GM19438 (cell line): ENCODE results near the gene TMEM132D.

Experiments used
- ATAC-seq: cut with Tn5 transposase; IDR thresholded peaks from one replicate; pipeline ENCODE4 v1.9.1; 2021; ENCODE audit warnings: low read depth; ENCODE audit not compliant: unreplicated experiment

The TMEM132D gene

DNA sequence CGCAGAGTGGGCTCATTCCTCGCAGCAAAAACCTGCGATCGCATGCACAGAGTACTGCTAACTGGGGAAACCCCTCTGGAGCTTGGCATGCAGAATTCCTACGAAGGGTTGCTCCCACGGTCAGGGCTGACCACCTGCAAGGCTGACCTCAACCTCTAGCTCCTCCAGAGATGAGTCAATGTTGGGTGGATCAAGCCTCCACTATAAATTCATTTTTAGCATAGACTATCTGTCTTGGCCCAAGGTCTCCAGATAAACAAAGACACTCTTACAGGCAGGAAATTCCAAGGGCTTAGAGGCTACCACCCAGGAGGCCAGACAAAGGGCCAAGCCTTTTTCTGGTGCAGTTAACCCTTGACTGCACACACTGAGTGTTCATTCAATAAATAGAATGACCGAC is 296.5 kb downstream of the TMEM132D start:
- ATAC-seq: no peak

DNA sequence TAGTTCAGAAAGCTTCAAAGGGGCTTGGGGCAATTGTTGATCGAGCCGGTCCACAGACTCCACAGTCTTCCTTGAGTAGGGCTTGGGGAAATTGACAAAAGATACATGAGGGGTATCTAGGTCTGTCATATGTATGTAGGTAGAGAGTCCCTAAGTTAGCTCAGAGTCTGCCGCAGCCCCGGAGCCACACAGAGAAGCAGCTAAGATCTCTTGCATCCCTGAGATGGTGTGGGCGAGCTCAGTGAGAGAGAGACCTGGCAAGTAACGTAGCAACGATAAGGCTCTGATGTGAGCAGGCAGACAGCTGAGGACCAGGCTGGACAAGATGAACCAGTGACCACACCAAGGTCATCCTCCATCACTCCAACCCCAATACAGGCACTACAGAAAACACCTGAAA is 297.6 kb downstream of the TMEM132D start:
- ATAC-seq: no peak

DNA sequence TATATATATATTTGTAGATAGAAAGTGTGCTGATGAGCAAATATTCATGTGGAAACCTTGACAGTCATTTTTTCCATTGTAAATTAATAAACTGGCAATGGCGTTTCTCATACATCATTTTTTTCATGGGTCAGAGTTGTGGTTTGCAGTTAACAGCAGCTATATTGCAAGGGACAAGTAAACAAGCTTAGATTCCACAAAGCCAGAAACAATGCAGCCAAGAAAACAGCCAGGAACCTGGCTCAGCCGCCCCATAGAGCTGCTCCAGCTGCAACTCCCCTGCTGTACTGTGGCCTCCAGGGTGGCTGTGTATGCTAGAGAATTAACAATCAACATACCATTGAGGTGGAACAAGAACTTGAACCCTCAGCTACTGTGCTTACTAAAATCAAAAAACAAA is 298.2 kb downstream of the TMEM132D start:
- no peak for ATAC-seq

DNA sequence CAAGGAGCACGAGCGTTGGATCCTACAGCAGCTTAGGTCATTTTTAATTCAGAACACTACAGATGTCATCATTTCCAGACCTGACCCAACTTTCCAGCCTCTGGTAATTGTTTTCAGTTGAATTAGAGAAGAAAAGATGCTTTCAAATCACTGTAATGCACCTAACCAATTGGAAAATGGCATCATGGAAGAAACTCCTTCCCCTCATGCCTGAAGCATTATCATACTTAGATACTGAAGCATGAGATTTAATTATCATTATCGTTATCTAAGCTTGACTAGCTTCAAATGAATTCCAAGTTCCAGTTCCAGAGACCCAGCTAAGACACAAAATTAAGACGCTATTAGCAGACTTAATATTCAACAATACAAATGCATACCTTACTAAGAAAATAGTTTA is 299.3 kb downstream of the TMEM132D start:
- ATAC-seq: no peak

DNA sequence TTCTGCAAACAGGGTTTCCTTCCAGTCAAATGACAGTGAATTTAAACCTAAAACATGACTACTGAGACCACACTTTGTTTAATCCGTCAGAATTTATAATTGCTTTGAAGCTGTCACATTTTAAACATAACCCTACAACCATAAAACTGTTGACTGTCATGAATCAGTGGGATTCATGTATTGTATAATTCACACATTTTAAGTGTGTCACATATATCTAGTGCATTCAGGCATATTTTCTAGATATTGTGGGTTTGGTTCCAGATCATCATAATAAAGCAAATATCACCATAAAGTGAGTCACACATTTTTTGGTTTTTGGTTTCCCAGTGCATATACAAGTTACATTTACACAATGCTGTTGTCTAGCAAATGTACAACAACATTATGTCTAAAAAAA is 304.4 kb downstream of the TMEM132D start:
- ATAC-seq: no peak

DNA sequence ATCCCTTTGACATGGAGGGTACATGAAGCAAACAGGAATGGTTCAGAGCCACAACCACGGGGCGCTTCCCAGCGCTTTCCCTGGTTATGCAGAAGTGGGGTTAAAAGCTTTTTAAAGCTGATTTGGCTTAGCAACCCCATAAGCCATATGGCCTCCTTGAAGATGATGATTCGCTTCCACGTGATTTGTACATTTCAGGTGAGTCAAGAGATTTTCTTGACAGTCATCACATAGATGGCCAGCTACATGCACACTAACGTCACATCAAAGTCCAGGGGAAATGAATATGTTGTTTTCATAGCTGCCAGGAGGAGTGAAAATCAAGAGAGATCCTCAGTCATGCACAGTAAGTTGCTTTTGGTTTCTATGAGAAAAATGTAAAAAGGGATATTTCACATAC is 309.7 kb downstream of the TMEM132D start:
- ATAC-seq: no peak

DNA sequence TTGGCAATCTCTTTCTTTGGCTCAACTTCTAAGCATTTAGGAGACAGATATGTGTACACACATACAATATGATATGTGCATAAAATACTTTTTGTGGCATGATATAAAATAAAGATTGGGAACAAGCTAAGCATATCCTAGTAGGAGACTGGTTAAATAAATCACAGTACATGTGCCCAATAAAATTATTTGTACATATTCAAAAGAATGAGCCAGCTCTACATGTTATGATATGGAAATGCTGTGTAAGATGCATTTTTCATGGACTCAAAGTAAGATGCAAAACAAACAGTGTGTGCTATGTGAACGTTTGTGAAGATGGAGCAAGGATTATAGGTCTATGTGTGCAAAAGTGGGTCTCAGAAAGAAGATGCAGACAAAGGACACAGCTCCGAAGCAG is 311.4 kb downstream of the TMEM132D start:
- no peak for ATAC-seq

DNA sequence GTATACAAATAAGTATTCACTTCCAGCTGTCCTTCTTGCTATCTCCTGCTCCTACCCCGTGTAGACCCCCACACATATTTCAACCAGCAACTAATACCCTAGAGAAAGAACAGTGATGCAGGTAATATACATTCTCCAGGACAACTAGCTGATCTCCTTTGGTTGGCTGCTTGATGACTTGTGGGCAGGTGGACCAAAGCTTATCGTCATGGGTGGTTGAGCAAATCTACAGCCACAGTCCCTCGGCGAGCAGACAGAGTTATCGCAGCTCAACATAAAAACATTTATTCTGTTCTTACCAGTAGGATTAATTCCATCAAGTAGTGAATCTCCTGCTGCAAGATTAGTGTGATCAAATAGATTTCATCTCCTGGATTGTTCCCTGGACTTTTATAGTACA is 314.3 kb downstream of the TMEM132D start:
- no peak for ATAC-seq

DNA sequence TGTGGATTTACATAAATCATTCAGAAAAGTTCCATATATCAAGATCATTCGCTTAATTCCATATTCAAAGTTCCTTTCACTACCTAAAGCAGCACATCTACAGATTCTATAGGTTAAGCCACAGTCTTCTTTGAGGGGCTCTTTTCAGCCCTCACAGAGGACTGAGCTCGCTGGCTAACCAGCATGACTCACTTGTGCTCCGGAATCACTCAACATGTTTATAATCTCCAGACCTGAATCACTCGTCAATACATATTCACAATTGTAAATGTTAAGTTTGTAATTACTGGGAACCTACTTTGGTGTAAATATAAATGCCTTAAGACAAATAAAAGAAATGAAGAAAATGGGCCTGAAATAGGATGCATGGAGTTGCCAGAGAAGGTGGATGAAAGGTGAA is 315.7 kb downstream of the TMEM132D start:
- no peak for ATAC-seq

DNA sequence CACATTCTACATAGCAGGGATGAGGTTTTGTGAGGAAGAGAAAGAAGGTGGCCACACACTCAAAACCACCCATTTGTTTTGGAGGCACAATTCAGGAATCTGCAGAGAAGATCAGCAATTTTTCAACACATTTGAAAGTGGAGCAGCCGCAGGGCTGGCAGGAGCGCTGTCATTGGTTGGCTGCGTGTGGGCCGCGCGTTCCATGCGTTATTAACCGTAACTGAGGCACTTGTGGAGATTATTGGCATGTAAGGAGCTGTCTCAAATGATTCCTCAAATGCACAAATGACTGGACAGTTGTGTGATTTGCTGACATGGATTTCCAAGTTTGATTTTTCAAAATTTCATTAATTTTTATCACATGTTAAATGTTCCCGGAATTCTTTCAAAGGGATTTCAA is 318.5 kb downstream of the TMEM132D start:
- ATAC-seq: no peak

DNA sequence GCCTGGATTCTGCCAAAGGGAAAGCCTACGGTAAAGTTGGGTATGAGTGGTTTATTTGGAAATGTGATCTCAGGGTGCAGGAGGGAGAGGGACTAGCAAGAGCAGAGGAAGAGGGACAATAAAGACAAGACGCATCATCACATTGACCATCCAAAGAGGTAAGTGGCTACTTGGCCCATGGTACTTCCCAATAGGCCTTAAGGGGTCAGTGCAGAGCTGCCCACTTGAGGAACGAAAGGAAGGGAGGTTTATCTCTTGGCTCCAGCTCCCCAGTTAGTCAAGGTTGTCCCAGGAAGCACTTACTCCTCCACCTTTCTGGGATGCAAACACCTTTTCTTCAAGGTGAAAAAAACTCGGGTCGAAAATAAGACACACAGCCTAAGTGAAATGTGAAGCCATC is 323.9 kb downstream of the TMEM132D start:
- ATAC-seq: no peak

DNA sequence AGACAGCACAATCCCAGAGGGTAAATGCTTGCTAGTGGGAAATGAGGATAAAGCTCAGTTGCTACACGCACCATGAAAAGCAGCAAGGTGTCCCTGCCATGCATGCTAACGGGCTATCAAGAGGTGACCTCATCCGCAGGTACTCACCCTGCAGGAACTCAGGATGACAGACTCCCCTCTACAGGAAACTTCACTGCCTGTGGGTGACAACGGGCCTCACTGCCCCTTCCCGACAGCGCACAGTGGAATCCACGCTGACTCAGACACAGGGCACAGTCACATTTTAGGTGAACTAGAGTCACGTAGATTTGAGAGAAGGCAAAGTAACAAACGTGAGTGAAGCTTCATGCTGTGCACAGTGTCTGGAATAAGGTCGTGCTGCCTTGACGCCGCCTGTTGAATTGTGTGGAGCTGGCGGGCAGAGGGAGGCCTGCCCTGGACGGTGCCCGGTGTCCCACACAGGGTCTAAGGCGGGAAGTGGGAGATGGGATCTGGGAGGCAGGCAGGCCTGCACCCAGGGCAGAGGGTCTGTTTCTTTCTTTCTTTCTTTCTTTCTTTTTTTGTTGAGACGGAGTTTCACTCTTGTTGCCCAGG is 331.8 kb downstream of the TMEM132D start:
- ATAC-seq: no peak

DNA sequence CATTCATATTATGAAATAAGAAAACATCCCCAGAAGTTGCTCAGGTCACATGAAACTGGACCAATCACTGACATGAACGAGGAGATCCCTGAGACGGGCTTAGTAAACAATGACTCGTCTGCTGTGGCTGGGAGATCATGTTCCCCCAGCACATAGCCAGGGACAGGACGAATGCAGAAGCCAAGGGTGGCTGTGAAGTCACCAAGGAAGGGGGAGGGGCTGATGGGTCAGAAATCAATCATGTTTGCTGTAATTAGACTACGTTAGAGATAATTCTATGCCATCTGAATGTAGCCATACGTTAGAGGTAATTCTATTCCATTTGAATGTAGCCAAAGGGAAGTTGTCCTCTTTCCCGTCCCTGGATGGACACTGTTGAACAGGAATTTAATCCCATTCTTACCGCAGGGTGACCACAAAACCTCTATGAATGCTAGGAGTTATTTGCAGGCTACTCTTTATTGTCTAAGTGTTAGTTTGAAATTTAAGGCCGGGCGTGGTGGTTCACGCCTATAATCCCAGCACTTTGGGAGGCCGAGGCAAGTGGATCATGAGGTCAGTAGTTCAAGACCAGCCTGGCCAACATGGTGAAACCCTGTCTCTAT is 332.9 kb downstream of the TMEM132D start:
- ATAC-seq: no peak

DNA sequence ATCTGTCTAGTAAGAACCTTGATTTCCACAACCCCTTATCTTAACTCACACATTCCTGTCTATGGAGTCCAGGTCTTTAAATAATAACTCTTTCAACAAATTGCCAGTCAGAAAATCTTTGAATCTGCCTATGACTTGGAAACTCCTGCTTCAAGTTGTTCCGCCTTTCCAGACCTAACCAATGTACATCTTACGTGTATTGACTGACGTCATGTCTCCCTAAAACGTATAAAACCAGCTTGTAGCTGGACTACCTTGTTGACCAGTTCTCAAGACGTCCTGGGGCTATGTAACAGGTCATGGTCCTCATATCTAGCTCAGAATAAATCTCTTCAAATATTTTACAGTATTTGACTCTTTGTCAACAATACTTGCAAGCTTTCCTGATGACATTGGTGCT is 337.0 kb downstream of the TMEM132D start:
- no peak for ATAC-seq

DNA sequence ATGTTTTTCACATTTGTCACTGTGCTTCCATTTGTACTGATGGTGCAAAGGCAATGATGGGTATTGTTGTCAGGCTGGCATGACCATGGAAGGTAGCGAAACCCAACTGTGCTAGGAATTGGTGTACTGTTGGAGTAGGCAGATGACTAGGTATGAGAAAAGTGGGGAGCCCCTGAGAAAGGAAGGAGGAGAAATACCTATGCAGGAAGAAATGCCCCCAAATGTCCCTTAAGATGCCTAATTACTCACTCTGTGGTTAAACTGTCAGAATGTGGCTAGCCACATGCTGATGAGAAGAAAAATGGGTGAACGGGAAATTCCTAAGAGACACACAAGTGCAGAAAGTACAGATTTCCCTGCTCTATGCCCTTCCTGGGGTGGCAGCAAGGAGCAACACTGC is 339.1 kb downstream of the TMEM132D start:
- ATAC-seq: no peak

DNA sequence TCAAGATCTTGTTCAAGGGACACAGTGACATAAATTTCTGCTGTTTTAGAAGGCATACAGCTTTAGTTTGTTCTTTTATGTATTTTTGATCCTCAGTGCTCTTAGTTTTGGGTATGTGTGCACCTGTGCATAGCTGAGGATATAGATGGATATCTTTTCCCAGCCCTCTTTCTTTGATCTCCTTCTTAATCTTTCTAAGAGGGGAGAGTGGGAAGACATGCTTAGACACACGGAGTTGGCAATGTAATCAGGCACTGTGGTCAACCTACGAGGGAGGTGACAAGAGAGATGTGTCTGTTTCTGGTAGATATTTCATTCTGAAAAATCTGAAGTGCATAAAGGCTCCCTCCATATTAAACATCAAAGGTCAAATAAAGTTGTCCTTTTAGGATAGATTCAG is 340.6 kb downstream of the TMEM132D start:
- no peak for ATAC-seq

DNA sequence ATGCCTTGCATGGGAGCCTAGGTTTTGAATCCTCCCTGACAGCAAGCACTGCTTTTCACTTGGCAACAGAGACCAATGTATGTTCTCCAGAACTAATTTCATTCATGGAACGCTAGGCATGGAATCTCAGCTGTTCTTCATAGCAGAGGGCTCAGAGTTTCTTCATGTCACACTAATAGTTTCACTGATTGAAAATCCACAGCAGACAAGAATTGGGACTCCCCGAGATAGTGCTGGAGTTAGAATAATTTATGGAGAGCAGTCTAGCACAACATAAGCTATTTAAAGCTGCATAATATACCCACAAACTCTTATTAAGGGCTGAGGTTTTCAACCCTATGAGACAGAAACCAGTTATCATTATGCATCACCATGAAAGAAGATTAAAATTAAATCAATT is 342.5 kb downstream of the TMEM132D start:
- ATAC-seq: no peak

DNA sequence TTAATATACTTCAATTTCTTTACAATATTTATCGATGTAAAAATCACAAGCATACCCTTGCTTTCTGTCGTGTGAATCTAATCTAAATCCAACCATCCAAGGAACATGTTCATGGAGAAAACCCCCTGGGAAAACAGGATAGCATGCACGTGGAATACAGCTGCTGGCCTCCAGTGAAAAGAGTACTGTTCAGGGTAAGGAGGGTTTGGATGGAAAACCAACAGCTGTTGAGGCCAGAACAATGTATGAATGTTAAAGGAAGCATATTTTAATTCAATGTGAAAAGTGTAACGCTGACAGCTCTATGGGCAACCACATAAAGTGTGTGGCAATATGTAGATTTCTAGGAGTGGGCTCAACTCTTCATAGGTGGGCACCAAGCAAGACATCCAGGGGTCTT is 344.0 kb downstream of the TMEM132D start:
- no peak for ATAC-seq

DNA sequence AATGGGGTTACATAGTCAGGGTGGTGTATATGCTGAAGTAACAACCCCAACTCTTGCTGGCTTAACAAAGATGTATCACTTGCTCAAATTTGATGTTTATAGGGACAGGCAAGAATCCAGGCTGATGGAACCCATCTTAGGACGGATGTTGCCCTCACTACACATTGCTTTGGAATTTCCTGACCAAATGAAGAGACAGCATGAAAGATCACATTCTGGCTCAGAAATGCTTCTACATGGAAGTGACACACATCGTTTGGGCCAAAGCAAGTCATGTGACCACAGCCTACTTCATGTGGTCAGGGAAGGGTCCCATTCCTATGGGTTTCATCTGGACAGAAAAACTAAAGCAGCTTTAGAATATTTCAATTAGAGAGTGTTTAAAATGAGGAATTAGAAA is 345.8 kb downstream of the TMEM132D start:
- no peak for ATAC-seq

DNA sequence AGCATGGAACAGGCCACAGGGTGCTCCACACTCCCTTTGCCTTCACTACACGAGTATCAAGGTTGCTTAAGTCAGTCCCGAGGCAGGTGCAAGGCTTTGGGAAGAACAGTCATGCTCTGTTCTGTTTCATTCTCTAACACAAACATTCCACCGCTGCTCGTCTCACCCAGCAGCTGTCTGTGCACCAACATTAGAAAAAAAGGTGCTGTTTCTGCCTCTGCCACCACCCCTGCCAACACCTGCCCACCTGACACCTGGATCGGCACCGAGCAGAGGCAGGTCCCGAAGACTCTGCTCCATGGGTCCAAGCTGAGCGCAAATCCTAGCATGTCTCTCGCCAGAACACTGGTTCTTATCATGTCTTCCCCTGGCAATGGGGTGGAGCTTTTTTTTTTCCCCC is 347.7 kb downstream of the TMEM132D start:
- no peak for ATAC-seq

DNA sequence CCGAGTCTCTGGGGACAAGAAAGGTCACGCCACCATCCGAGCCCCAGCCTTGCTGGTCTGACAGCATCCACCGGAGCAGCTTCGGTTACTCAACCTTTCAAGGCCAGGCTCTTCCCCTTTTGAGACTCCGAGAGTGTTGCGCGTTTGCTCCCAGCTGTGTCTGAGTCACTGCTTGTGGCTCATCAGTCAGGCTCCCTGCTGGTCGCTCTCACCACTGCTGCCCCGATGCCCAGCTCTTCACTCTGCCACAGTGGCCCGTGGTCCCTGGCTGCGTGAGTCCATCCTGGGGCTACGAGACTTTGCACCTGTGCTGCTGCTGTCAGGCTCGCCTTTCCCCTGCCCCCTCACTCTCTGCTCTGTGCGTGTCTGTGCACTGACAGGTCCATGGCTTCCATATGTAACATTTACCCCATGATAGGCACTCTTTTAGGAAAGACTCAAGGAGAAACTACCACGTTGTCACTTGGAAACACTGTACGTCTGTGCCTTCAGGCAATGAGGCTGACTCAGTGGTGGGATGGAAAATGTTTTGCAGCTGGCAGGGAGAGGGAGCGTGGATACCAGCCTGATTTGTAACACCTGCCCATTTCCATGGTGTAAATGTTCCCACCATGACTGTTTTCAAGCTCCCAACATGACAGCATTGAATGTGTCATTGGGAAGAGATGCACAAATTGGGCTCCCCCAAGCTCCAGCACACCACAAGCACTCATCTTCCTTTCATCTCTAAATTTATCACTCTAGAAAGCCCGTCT is 350.7 kb downstream of the TMEM132D start:
- ATAC-seq: no peak

DNA sequence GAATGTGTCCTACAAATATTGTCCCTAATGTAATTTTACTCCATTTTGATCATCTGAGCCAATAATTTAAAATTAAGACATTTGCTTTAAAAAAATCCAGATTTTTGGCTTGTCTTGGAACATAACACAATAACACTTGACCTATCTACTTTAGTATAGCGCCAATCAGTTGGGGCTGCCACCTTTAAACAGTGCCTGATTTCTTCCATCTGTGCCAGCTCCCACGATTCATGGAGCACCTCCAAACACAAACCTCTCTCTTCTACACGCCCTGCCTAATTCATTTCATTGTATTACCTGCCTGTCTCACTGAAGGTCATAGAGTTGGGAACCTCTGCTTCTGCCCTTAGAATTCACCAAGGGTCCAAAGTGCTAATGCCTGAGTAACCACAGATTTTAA is 352.4 kb downstream of the TMEM132D start:
- ATAC-seq: no peak
